Medulla oblongata (tissue), 1 donor: ENCODE measurements around the gene MBNL1.
A peak's percentile ranks its signal among the peaks of the same experiment; 100 is the strongest.

Experiments used
- DNase-seq: peaks from one replicate; pipeline ENCODE4 v3.0.0-alpha.2; 2015; ENCODE audit errors: extremely low spot score

Gene MBNL1

DNA sequence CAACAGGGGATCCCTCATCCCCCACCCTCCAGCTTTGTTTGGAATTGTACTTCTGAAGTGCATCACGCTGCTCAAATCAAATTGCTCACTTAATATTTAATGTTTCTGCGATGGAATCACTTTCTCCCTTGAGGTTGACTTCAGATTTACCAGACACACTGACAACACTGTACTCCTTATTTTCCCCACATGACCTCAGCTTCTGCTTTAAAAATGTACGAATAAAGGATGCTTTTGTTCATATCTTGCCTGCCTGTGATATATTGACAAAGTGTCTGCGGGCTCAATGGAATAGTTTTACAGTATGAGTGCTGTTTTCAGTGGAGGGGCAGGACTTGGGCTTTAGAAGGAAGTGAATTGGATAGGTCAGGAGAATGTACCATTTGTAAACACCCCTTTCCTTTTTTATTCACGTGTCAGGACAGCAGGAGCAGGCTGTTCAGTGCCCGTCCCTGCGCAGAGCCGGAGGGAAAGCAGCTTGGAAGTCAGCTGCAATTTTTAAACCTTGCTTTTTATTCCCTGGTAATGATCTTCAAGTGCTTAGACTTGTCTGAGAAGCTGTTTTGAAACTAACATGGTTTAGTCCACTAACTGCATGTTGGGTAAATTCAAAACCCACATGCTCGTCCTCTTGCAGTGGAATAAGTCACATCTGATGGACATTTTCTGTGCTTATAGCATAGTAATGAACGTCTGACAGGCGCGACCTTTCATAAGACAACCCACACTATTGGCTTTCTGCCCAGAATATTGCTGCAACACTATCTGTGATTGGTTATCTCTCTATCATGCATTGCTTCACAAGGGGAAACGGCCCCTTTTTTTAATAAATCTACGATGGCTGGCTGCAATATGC is 29.9 kb downstream of the MBNL1 start:
- DNase-seq = peak; percentile 86

DNA sequence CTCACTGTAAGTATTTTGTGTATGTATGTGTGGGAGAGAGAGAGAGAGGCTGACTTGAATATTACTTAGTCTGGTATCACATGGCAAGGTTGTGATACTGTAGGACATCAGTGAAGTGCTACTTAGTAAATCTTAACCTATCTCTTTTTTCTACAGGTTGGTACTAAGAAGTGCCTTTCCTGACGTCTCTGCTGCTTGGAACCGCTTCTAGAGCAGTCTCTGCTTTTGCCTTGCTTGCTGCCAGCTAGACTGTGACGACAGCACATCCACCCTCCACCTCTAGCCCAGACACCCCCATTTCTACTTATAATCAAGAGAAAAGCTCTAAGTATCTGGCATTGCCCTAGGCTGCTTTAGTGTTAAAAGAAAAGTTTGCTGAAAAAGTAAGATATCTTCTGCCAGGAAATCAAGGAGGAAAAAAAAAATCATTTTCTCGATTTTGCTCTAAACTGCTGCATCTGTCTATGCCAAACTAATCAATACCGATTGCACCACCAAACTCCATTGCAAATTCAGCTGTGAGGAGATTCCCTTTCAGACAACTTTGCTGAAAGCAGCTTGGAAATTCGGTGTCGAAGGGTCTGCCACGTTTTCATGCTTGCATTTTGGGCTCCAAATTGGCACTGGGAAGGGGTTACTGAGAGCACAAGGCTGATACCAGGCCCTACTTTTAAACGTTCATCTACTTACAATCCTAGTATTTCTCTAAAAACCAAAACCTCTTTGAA is 30.7 kb downstream of the MBNL1 start:
- no peak for DNase-seq

DNA sequence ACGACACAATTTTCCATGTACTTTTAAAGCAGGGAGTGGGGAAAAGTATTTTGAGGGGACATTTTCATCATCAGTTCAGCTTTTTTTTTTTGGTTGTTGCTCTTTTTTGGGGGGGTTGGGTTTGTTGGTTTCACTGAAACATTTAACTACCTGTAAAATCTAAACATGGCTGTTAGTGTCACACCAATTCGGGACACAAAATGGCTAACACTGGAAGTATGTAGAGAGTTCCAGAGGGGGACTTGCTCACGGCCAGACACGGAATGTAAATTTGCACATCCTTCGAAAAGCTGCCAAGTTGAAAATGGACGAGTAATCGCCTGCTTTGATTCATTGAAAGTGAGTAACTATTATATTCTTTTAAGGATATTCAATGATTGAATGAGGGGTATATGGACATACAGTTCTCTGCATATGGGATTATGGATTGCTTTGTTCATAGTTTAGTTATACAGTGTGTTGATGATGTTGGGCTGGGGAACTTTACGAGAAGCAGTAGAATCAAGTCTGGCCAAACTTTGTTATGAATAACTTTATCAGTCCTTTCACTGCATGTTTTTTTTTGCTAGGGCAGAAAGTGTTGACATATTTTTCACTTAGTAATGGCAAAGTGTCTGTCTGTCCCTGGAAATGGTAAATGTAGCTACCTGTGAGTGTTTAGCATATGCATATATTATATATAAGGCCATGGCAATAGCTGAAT is 31.5 kb downstream of the MBNL1 start:
- DNase-seq = no peak

DNA sequence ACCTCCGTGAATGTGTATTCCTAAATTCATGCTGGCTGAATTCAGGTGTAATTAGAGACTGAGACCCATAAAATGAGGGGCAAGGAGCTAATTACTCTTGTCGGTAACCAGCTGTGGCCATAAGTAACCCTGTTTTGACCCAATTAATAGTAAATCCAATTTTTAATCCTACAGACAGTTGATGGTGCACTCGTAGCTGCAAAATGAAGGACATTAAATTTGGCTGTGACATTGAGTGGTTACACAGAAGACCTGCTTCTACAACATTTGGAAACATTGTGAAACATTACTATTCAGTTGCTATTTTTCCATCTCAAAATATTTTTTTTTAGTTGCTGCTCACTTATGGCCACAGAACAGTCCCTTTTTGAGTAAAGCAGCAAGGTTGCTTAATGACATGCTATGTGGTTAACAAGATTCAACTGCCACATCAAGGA is 33.0 kb downstream of the MBNL1 start:
- DNase-seq = no peak

DNA sequence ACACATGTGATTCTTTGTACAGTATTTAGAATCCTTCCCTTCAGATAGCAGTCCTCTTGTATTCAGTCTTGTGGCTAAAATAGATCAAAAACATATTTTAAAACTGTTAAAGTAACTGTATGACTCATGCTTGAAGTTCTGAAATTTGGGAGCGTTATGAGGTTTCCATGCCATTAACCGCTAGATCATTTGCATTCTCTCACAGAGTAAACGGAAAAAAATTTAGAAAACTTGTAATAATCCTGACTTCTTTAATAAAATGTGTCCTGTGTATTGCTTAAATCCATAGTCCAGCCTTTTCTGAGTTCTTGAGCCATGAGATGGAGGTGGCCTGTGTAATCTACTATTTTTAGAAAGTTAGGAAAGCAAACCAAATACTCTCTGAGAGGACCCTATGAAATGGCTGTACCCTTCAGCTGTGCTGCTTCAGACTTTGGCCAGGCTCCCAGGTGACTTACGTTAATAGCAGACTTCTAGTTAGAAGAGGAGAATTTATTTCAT is 33.8 kb downstream of the MBNL1 start:
- peak; percentile 70 for DNase-seq

DNA sequence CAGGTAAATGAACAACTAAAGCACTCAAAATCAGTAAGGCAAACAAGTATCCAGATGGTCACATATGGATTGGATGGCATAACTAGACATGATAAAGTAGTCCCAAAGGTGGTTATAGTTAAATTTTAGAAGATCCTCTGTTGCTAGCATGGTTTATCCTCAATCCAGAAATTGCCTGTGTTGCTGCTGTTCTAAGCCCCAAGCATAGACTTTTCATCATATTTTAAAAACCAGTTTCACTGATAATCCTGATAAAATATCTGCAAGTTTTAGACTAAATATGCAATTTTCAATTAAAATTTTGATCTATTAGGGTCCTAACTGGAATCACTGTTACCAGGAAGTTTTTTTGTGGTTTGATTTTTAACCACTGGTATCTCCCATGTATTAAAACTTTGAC is 35.4 kb downstream of the MBNL1 start:
- DNase-seq = no peak

DNA sequence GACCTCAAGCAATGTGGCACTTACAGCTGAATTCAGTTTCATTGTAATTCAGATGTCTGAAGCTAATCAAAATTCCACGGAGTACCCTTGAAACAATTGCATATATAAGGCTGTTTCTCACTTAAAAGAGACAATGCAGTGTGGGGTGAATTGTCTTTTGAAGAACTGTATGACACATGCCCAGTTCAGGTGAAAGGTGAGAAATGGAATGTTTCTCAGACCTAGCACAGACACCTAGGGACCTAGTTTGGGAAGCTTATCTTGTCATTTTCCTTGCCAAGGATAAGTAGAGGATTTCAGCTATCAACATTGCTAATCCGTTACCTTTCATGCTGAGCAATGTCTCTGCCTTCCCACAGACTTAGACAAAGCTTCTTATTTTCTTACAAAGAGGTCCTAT is 36.3 kb downstream of the MBNL1 start:
- no peak for DNase-seq

DNA sequence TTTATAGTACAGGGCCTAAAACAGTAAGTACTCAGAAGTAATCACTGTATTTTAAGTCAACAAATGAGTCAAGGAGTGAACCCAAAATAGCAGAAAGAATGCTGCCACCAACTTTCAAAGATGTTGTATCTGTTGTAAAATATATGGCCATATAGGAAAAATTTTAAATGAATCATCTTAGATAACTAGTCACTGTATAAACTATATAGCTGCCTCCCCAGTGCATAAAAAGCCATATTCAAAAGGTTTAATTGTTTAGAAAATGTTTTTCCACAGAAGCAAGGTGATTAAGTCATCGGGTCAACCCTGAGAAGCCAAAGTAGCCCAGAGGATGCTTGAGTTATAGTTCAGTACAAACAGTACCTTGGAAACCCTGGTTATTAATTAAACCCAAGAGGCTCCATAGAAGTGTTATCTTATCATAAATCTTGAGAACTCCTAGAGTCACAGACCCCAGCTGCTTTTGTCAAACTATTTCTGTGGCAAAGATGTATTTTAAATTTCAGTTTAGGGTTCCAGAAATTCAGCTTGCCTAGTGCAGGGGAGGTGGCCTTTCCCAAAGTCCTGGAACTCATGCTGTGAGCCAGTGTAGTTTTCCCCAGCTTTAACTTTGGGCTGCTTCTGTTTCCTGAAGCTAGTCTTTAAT is 39.2 kb downstream of the MBNL1 start:
- no peak for DNase-seq

DNA sequence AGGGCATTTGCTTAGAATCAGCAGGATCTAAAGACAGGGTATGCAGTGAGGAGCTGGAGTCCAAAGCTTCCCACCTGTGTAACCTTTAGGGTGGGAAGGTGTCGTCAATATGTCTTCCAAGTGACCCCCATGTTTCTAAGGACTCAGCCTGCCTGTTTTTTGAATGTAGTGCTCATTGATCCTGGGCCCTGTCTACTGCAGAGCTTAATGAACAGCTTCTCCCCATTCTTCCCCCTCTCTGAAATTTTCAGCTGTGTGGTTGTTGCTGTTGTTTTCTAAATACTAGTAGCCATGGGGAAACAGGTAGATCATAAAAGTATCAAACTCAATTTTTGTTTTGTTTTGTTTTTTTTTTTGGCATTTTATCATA is 39.7 kb downstream of the MBNL1 start:
- DNase-seq = no peak

DNA sequence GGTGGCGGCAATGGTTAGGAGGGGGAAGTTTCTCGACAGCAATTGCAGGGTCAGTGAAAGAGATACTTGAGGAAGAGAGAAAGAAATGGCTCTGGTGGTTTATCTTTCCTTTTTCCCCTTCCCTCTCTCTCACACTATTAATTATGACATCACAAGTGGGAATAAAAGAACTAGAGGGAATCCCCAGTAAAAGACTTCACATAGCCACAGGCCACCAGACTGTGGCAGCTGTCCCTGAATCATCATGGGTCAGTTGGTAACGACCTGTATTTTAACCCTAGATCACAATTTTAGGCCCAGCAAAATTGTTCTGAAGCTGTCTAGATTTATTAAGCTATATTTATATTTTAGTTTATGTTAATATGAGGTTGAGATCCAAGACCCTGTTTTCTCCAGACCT is 40.3 kb downstream of the MBNL1 start:
- no peak for DNase-seq

DNA sequence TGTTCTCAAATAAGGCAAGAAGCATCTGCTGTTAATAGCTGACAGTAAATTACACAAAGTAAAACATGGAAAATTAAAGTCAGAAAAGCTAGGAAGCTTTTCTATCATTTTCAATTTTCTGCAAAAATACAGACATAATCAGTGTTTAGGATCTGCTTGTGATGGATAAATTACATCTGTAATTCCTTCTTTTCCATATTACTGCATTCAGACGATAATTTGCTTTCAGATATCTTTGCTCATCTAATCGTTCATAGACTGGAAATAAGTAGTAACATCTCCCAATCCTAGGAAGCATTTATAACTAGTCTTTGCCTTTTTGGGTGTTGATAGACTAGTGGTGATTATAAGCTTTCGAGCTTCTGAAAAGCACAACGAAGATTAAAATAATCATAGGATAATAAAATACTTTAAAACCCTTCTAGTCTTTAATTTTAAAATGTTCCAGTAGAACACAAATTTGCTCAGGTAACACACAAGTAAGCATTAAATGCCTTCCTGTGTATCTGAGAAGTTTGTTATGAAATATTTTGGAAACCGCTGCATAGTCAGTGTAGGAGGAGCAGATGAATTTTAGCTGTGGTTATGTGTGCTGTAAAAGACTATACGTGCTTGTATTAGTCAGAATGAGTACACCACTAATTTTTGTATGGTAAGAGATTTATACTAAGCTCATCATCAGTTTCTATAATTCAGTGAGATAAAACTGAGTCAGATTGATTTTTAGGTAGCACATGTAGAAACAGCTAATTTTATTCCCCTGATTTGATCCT is 41.0 kb downstream of the MBNL1 start:
- DNase-seq = no peak

DNA sequence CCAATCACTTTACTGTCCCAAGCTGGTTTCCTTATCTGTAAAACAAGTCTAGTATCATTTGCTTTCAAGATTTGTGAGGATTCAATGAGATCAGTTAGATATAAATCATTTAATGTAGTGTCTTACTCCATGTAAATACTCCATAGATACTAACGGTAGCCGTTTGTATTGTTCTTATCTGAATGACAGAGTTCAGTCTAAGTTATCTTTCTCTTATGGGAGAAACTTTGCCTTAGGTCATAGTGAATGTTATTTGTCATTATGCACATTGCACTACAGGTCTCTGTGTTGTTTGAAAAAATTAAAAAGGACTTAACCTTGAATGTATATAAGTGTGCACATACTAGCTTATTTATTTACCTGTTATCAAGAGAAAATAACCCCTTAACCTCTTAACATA is 44.7 kb downstream of the MBNL1 start:
- no peak for DNase-seq

DNA sequence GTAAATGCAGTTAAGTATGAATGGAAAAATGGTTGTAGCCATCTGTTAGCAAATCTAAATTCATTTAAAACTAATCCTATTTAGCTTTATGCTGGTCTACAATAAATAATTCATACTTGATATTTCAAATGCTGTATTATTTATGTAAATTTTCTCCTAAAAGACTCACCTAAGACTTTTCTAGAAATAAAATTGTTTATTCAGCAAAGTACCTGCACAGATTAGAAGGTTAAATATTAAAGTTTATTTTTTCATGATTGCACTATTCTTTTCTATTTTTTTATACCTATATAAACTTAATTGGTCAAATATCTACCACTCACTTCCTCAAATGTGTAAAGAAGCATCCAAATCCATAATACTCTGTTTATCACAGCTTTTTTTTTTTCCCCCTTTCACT is 45.2 kb downstream of the MBNL1 start:
- DNase-seq = no peak

DNA sequence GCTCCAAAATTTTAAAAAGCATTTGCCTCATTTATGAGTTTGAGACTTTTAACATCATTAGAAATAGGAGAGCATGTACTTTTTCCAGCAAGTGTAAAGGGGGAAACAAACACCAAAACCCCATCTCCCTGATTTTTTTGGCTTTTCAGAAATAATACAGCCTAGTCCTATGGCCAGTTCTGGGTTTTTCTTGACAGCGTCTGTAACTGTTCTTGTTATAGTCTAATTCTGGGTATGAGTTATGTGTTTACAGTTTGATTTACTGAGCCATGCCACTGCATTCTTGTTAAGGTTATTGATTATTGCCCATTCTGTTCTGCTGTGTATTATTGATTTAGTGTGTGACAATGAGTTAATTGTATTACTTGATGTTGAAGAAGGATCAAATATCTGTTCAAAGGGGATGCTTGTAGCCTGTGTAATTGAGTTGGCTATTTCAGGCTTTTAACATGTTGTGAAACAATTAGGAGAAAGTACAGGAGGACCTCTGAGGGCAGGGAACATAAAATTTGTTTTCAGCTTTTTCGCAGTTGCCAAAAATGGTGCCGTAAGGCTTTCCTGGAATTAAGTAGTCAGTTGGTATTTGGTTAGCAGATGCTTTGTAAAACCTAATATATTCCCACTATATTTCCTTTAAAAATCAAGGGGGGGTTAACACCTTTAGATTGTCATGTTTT is 46.1 kb downstream of the MBNL1 start:
- DNase-seq = no peak

DNA sequence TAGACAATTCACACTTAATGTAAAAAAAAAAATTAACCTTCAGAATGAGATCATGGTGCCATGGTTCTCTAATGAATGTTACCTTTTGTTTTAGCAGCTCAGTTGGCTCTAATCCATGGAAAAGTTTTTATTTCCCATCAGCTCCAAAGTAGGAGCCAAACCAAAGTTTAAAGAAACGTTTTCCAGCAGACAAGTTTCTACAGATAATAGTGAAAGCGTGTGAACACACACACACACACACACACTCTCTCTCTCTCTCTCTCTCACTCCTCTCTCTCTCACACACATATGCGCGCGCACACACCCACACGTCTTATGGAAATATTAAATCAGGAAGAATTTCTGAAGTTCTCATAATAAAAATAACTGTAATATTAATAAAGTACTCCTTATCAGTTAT is 46.9 kb downstream of the MBNL1 start:
- no peak for DNase-seq

DNA sequence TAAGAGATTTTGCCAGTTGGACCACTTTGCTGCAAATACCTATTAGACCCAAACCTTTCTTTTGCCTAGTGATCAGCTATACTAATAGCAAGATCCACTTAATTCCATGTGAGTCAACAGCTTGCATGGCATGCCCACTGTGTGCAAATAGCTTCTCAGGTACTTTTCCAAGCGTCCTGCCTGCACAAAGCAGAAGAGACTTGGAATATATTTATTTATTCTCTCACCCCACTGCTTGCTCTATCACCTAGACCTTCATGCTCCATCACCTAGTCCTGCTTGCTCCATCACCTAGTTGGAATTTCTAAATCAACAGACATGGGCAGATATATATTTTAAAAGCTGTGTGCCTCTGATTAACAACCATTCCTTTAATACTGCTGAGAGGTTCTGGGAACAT is 47.6 kb downstream of the MBNL1 start:
- no peak for DNase-seq

DNA sequence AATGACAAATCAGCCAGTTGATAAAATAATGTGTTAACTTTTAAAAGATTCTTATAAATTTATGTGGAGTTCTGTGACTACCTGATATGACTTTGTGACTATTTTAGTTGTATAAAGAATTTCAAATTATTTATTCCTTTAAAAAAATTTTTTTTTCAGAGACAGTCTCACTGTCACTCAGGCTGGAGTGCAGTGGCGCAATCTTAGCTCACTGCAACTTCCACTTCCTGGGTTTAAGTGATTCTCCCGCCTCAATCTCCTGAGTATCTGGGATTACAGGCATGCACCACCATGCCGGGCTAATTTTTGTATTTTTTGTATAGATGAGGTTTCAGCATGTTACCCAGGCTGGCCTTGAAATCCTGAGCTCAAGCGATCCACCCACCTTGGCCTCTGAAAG is 48.5 kb downstream of the MBNL1 start:
- no peak for DNase-seq

DNA sequence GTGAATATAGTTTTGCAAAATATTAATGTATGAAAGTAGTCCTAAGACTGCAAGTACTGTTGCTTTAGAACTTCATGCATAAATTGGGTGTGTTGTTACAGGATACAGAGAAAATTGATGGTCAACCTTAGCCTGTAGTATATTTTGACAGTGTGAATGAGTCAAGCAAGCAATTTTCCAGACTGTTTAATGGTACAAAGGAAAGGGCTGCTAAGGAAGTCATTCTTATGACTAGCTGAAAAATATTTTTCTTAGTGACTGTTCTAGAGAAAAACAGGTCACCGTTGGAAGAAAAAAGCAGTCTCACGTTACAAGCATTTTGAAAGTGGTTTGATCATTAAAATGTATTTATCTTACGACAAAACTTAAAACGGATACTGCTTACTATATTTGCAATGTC is 49.2 kb downstream of the MBNL1 start:
- DNase-seq = no peak

DNA sequence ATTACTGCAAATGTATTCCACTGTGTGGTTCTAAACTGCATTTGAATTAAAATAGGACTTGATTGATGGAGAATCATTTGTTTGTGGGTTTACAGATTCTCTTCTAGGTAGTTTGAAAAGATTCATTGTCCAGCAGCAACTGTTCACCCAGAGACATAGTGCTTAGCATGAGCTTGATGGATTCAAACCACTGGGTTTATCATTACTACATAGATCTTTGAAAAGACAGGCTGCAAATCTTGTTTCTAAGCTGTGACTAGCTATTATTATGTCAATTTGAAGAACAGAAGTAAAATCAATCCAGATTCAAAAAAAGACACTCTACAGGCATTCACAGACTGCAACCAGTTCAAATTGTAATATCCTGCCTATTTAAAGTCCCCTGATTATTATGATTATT is 49.8 kb downstream of the MBNL1 start:
- no peak for DNase-seq

DNA sequence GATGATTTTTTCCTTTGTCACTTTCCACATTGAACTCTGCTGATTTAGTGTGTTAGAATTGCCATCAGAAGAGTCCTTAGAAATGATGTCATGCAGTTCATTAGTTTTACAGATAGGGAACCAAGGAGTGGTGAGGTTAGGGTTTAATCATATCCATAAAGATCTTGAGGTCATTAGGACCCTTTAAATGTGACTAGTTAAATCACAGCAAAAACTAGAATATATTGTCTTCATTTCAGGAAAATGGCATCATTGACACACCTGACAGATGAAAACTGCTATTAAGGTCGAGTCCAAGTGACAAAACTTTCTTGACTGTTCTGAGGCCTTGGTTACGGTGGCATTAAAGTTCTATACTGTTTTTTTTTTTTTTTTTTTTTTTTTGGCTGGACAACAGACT is 50.5 kb downstream of the MBNL1 start:
- no peak for DNase-seq
